Fibroblast of villous mesenchyme (primary cell): ENCODE results near the gene PRKN. TPM values are rescaled to one million over a fixed set of nuclear protein-coding genes. Genes with fewer than 3 reads are reported as not detected.

Source experiments
- DNase-seq: peaks from one replicate; pipeline ENCODE4 v3.0.0-alpha.2; 2010; ENCODE audit warnings: low read depth
- H3K4me3 ChIP-seq: 2 replicates; pipeline ENCODE4 v1.5.1; 2011; ENCODE audit warnings: low read depth, mild to moderate bottlenecking, low read length
- CTCF ChIP-seq: IDR thresholded peaks from 2 replicates; pipeline ENCODE4 v1.5.1; 2012; ENCODE audit warnings: low read depth, mild to moderate bottlenecking, low read length; ENCODE audit not compliant: insufficient read depth
- total RNA-seq: library from RNA; depleted of rRNA; stranded (reverse); fragments of >200 nt; gene quantifications from 2 replicates; pipeline ENCODE4 v1.2.3, GENCODE V29; 2012

The PRKN gene
- total RNA-seq, 1 donor: 2.2 TPM

- no peak for DNase-seq
- no peak for TF ChIP-seq CTCF
- no peak overlapping the region for H3K4me3 ChIP-seq
These were observed 1180.9 kb downstream of the PRKN start for GRCh38 chr6:161546632-161547031.

GRCh38 chr6:161545741-161546140 is 1181.8 kb downstream of the PRKN start:
- H3K4me3 ChIP-seq: no peak overlapping the region
- TF ChIP-seq CTCF: no peak
- no peak for DNase-seq

- H3K4me3 ChIP-seq: no peak overlapping the region
- TF ChIP-seq CTCF: no peak
- DNase-seq: no peak
These were observed 1182.6 kb downstream of the PRKN start for GRCh38 chr6:161544801-161545480.

- H3K4me3 ChIP-seq: no peak overlapping the region
- no peak for DNase-seq
These were observed 1183.8 kb downstream of the PRKN start for GRCh38 chr6:161543684-161544309.

GRCh38 chr6:161542346-161542980 is 1185.1 kb downstream of the PRKN start:
- no peak overlapping the region for H3K4me3 ChIP-seq
- no peak for DNase-seq
- TF ChIP-seq CTCF: no peak

More at GRCh38 chr6:161543684-161544309, 1183.8 kb downstream of the PRKN start:
- TF ChIP-seq CTCF: no peak

GRCh38 chr6:161540532-161540931 is 1187.0 kb downstream of the PRKN start:
- TF ChIP-seq CTCF: no peak
- DNase-seq: no peak
- H3K4me3 ChIP-seq: no peak overlapping the region

- no peak for TF ChIP-seq CTCF
- no peak overlapping the region for H3K4me3 ChIP-seq
- no peak for DNase-seq
These were observed 1191.3 kb downstream of the PRKN start for GRCh38 chr6:161536224-161536630.
